Posterior cingulate gyrus (tissue), 11 donors: Measurements from ENCODE around the gene DGCR6.
"Not testable (repeated sequence)": the region's sequence is repeated elsewhere in the genome, so short reads cannot be mapped to it uniquely, and the experiment has no call there.

Experiments
- DNase-seq, 10 donors: peaks; one replicate each; pipeline versions ENCODE4 v3.0.0 to v3.0.0-alpha.2; 2020 to 2021; ENCODE audit warnings: mixed read lengths in 3 of 10
- intact Hi-C: fragments of 100-400 bp; cut with DNase I; formaldehyde crosslinking; loops from one replicate; pipeline ENCODE4 v1.15.1; 2023

Gene DGCR6

GRCh38 chr22:18927573-18927972 lies 21.5 kb downstream of the DGCR6 start:
- DNase-seq = no peak
- intact Hi-C loops = no loop called here

- peak in 2 of 10 donors; percentile 25 to 62 for DNase-seq
- intact Hi-C loops = no loop called here
These were observed 23.3 kb downstream of the DGCR6 start for GRCh38 chr22:18929459-18929858.

GRCh38 chr22:18931905-18932652 lies 26.0 kb downstream of the DGCR6 start:
- no peak for DNase-seq
- intact Hi-C loops = no loop called here

- no peak for DNase-seq
- intact Hi-C loops = no loop called here
These were observed 27.8 kb downstream of the DGCR6 start for GRCh38 chr22:18933914-18934313.

GRCh38 chr22:18934688-18935087 lies 28.6 kb downstream of the DGCR6 start:
- DNase-seq, intact Hi-C loops: not testable (repeated sequence)

GRCh38 chr22:18935889-18936529 lies 29.9 kb downstream of the DGCR6 start, which contains the start of gene PRODH:
Gene PRODH, minus strand, starts transcription at chr22:18936293. Its CDS starts 6 bp downstream, at chr22:18936287.
- intact Hi-C loops = no loop called here
- DNase-seq = no peak

GRCh38 chr22:18938691-18939090 lies 32.6 kb downstream of the DGCR6 start:
- peak in 1 of 10 donors; percentile 24 for DNase-seq

GRCh38 chr22:18947105-18947504 lies 41.0 kb downstream of the DGCR6 start:
- peak in 1 of 10 donors; percentile 15 for DNase-seq
- intact Hi-C loops = not testable (repeated sequence)

More at GRCh38 chr22:18938691-18939090, 32.6 kb downstream of the DGCR6 start:
- intact Hi-C loops = not testable (repeated sequence)

- peak in 4 of 10 donors; percentile 14 to 74 (median 60) for DNase-seq
- intact Hi-C loops = no loop called here
These were observed 41.8 kb downstream of the DGCR6 start for GRCh38 chr22:18947905-18948304.

- intact Hi-C loops = loop anchor here (10.0 kb wide), 3 partner anchors 135 to 765 kb away; partner anchors contain the start of genes CDC45, SEPTIN5 and UFD1
- DNase-seq = peak in 4 of 10 donors; percentile 4 to 52 (median 34)
These were observed 44.0 kb downstream of the DGCR6 start for GRCh38 chr22:18950141-18950540.

GRCh38 chr22:18952022-18952421 lies 45.9 kb downstream of the DGCR6 start:
- intact Hi-C loops = loop anchor here (10.0 kb wide), 3 partner anchors 133 to 763 kb away; partner anchors contain the start of genes CDC45, SEPTIN5 and UFD1
- DNase-seq = peak in 2 of 10 donors; percentile 21 to 40

- peak in 4 of 10 donors; percentile 6 to 40 (median 19) for DNase-seq
- intact Hi-C loops = loop anchor here (10.0 kb wide), 3 partner anchors 132 to 762 kb away; partner anchors contain the start of genes CDC45, SEPTIN5 and UFD1
These were observed 47.0 kb downstream of the DGCR6 start for GRCh38 chr22:18953128-18953527.

- intact Hi-C loops = loop anchor here (10.0 kb wide), 3 partner anchors 130 to 760 kb away; partner anchors contain the start of genes CDC45, SEPTIN5 and UFD1
- peak; percentile 59 to 97 (median 76) for DNase-seq
These were observed 48.3 kb downstream of the DGCR6 start for GRCh38 chr22:18954303-18954989.

- peak in 6 of 10 donors; percentile 4 to 80 (median 36) for DNase-seq
- intact Hi-C loops = loop anchor here (10.0 kb wide), 3 partner anchors 130 to 760 kb away; partner anchors contain the start of genes CDC45, SEPTIN5 and UFD1
These were observed 49.0 kb downstream of the DGCR6 start for GRCh38 chr22:18954990-18955571.

- intact Hi-C loops = loop anchor here (10.0 kb wide), 3 partner anchors 129 to 759 kb away; partner anchors contain the start of genes CDC45, SEPTIN5 and UFD1
- peak in 3 of 10 donors; percentile 2 to 68 (median 57) for DNase-seq
These were observed 49.6 kb downstream of the DGCR6 start for GRCh38 chr22:18955696-18956095.

- DNase-seq = peak in 4 of 10 donors; percentile 14 to 60 (median 34)
- intact Hi-C loops = loop anchor here (10.0 kb wide), 3 partner anchors 128 to 758 kb away; partner anchors contain the start of genes CDC45, SEPTIN5 and UFD1
These were observed 50.2 kb downstream of the DGCR6 start for GRCh38 chr22:18956121-18956895.

- intact Hi-C loops = loop anchor here (10.0 kb wide), 3 partner anchors 128 to 758 kb away; partner anchors contain the start of genes CDC45, SEPTIN5 and UFD1
- DNase-seq = peak in 4 of 10 donors; percentile 18 to 70 (median 50)
These were observed 50.8 kb downstream of the DGCR6 start for GRCh38 chr22:18956956-18957355.

- intact Hi-C loops = loop anchor here (10.0 kb wide), 3 partner anchors 127 to 757 kb away; partner anchors contain the start of genes CDC45, SEPTIN5 and UFD1
- peak in 4 of 10 donors; percentile 23 to 72 (median 66) for DNase-seq
These were observed 51.7 kb downstream of the DGCR6 start for GRCh38 chr22:18957621-18958320.
